Measurements from ENCODE around the gene PODN.

The PODN gene

GRCh38 chr1:53125623-53126360 is 63.8 kb downstream of the PODN start:
- Histone ChIP-seq H2AFZ (ENCODE audit: low read length) (no peak overlapping the region), H3K4me2 (ENCODE audit: low read length) (no peak overlapping the region), H3K4me3 (ENCODE audit: low read depth, low read length, poor library complexity, severe bottlenecking) (no peak overlapping the region), H3K9me3 (ENCODE audit: low read length) (no peaks in the 10 kb centered on the region), H3K9ac (ENCODE audit: low read length) (no peak overlapping the region), H4K20me1 (ENCODE audit: insufficient read depth, low read length) (no peaks in the 10 kb centered on the region), H3K27ac (ENCODE audit: low read depth, low read length, poor library complexity, severe bottlenecking) (no peak overlapping the region), H3F3A (ENCODE audit: insufficient read depth, low read length) (no peaks in the 10 kb centered on the region), H3K4me1 (ENCODE audit: insufficient read depth, low read length, severe bottlenecking) (no peaks in the 10 kb centered on the region), H3K27me3 (ENCODE audit: insufficient read depth, low read length) (peaks cover 6% of the 10 kb centered on the region; the same call in 1 of the 2 replicates), H3K79me2 (ENCODE audit: insufficient read depth, low read length) (no peaks in the 10 kb centered on the region), H3K9me2 (ENCODE audit: low read depth, low read length) (no peaks in the 10 kb centered on the region), H3K36me3 (ENCODE audit: insufficient read depth, low read length) (no peaks in the 10 kb centered on the region)
- TF ChIP-seq CTCF (IDR thresholded peaks at IDR 0.05; ENCODE audit: low read length), result no peak
- no peak for TF ChIP-seq EZH2 (IDR thresholded peaks at IDR 0.05; ENCODE audit: borderline replicate concordance, low read length)

GRCh38 chr1:53126495-53126894 is 64.5 kb downstream of the PODN start:
- Histone ChIP-seq H3K36me3 (ENCODE audit: insufficient read depth, low read length) (no peaks in the 10 kb centered on the region), H3K9ac (ENCODE audit: low read length) (no peak overlapping the region), H3K79me2 (ENCODE audit: insufficient read depth, low read length) (no peaks in the 10 kb centered on the region), H4K20me1 (ENCODE audit: insufficient read depth, low read length) (no peaks in the 10 kb centered on the region), H3K4me1 (ENCODE audit: insufficient read depth, low read length, severe bottlenecking) (no peaks in the 10 kb centered on the region), H2AFZ (ENCODE audit: low read length) (no peak overlapping the region), H3K9me3 (ENCODE audit: low read length) (no peaks in the 10 kb centered on the region), H3K9me2 (ENCODE audit: low read depth, low read length) (no peaks in the 10 kb centered on the region), H3K4me3 (ENCODE audit: low read depth, low read length, poor library complexity, severe bottlenecking) (no peak overlapping the region), H3K27me3 (ENCODE audit: insufficient read depth, low read length) (peaks cover 6% of the 10 kb centered on the region; the same call in 1 of the 2 replicates), H3F3A (ENCODE audit: insufficient read depth, low read length) (no peaks in the 10 kb centered on the region), H3K4me2 (ENCODE audit: low read length) (no peak overlapping the region), H3K27ac (ENCODE audit: low read depth, low read length, poor library complexity, severe bottlenecking) (no peak overlapping the region)
- TF ChIP-seq EZH2 (IDR thresholded peaks at IDR 0.05; ENCODE audit: borderline replicate concordance, low read length) (no peak), CTCF (IDR thresholded peaks at IDR 0.05; ENCODE audit: low read length) (no peak)

GRCh38 chr1:53127546-53127945 is 65.5 kb downstream of the PODN start:
- Histone ChIP-seq H3K36me3 (ENCODE audit: insufficient read depth, low read length) (no peaks in the 10 kb centered on the region), H4K20me1 (ENCODE audit: insufficient read depth, low read length) (no peaks in the 10 kb centered on the region), H2AFZ (ENCODE audit: low read length) (no peak overlapping the region), H3K27me3 (ENCODE audit: insufficient read depth, low read length) (peaks cover 6% of the 10 kb centered on the region; the same call in 1 of the 2 replicates), H3F3A (ENCODE audit: insufficient read depth, low read length) (no peaks in the 10 kb centered on the region), H3K4me2 (ENCODE audit: low read length) (no peak overlapping the region), H3K4me3 (ENCODE audit: low read depth, low read length, poor library complexity, severe bottlenecking) (no peak overlapping the region), H3K9me2 (ENCODE audit: low read depth, low read length) (no peaks in the 10 kb centered on the region), H3K9me3 (ENCODE audit: low read length) (no peaks in the 10 kb centered on the region), H3K4me1 (ENCODE audit: insufficient read depth, low read length, severe bottlenecking) (no peaks in the 10 kb centered on the region), H3K9ac (ENCODE audit: low read length) (no peak overlapping the region), H3K79me2 (ENCODE audit: insufficient read depth, low read length) (no peaks in the 10 kb centered on the region), H3K27ac (ENCODE audit: low read depth, low read length, poor library complexity, severe bottlenecking) (no peak overlapping the region)
- TF ChIP-seq CTCF (IDR thresholded peaks at IDR 0.05; ENCODE audit: low read length) (no peak), EZH2 (IDR thresholded peaks at IDR 0.05; ENCODE audit: borderline replicate concordance, low read length) (no peak)

Measured in OCI-LY1 (cell line).